ENCODE measurements around the gene AOC3.
"Not testable (repeated sequence)": the region's sequence is repeated elsewhere in the genome, so short reads cannot be mapped to it uniquely, and the experiment has no call there.

The AOC3 gene

DNA sequence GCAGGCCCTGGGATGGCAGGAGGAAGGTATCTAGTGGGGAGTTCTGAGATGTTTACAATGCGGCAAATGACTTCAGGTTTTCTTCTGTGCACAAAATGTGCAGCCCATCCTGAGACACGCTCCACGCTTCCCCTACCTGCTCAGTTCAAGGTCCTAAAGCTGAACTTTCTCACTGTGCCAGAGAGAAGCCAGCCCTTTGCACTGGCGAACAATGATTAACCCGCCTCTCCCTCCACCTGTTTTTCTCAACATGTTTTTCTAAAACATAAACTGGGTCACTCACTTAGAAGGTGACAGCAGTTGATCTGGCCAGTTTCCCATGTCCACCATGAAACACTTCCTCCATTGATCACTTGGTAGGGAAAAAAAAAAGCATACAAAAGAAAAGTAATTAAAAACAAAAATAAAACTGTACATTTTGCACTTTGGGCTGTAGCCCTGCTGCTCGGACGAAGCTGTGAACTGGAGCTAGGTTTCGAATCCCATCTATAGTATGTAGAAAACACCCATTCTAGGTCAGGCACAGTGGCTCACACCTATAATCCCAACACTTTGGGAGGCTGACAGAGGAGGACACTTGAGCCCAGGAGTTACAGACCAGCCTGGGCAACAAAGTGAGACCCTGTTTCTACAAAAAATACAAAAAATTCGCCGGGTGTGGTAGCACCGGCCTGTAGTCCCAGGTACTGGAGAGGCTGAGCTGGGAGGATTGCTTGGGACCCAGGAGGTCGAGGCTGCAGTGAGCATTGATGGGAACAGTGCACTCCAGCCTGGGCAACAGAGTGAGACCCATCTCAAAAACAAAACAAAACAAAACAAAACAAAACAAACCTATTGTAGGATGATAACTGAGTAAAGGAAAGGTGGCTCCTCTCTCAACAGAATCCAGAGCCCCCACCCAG, 43.5 kb downstream of the AOC3 start:
- no peak for DNase-seq (ENCODE audit: low read depth)

GRCh38 chr17:42895185-42895555, 44.2 kb downstream of the AOC3 start:
- no peak for DNase-seq (ENCODE audit: low read depth)

GRCh38 chr17:42898147-42898811, 47.3 kb downstream of the AOC3 start:
- no peak for DNase-seq (ENCODE audit: low read depth)

- DNase-seq (ENCODE audit: low read depth), result not testable (repeated sequence)
Measured at GRCh38 chr17:42899981-42900380, 49.0 kb downstream of the AOC3 start.

GRCh38 chr17:42900460-42901331, 49.7 kb downstream of the AOC3 start, which contains the start of gene G6PC1:
TSS of gene G6PC1 (plus strand) at chr17:42900799. CDS start at chr17:42900877, 78 bp downstream.
- DNase-seq (ENCODE audit: low read depth), result no peak

DNA sequence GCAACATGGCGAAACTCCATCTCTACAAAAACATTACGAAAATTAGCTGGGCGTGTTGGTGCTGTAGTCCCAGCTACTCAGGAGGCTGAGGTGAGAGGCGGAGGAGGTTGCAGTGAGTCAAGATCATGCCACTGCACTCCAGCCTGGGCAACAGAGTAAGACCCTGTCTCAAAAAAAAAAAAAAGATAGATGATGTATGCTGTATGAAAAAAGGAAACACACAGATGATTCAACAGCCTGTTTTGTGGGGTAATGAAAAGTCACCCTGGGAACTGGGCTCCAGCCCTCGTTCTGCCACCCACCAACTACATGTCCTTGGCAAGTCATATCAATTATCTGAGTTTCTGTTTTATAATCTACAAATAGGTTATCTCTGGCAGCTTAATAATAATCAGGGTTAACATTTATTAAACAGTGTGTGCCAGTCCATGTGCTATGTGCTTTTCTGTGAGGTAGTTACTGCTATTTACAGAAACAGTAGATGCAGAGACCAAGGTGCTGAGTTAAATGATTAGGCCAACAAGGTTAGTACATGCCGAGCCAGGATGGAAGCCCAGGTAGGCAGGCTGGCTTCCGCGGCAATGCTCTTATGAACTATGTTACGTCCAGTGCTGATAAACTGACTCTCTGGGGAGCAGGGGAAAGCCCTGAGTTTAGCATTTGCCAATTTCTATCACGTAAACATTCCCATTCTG, 50.7 kb downstream of the AOC3 start:
- DNase-seq (ENCODE audit: low read depth), result no peak

DNA sequence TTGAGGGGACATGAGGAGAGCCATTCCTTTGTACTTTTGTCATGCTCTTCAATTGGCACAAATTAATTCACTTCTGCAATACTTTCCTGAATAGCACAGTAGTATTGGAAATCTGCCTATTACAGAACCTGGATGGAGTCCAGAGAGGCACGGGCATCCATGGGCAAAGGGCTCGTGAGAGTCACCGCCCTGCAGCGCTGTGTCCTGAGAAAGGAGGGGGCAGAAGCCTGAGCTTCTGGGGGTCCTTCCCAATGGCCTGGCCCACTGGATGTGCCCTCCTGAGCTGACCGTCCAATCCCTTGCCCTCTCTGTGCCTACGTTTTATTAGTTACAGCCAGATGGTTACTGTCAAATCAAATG, 53.1 kb downstream of the AOC3 start:
- DNase-seq (ENCODE audit: low read depth), result no peak

DNA sequence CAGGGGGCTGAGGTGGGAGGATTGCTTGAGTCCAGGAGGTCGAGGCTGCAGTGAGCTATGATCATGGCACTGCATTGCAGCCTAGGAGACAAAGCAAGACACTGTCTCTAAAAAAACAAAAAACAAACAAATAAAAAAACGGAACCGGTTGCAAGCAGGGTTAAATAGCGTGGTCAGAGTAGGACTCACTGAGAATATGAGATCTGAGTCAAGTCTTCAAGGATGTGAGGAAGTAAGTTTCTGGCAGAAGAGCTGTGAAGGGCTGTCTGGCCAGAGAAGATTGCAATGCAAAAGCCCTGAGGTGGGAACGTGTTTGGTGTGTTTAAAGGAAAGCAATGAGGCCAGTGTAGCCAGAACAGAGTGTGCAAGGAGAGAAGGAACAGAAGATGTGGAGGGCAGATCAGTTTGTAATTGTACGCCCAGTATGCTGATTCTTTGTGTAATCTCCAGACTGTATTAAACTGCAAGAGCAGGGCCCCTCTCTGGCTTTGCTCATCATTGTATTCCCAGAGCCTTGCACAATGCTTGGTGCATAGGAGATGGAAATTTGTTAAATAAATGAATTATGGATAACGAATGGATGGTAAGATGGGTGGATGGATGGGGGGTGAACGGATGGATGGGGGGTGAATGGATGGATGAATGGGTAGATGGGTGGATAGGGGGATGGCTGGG, 55.9 kb downstream of the AOC3 start:
- no peak for DNase-seq (ENCODE audit: low read depth)

Data from activated T-cell treated with anti-CD3 and anti-CD28 coated beads for 24 hours (primary cell).